H1 (cell line): ENCODE data around the gene FBXW2. TPM values are rescaled to one million over a fixed set of nuclear protein-coding genes. Genes with fewer than 3 reads are reported as not detected.

Source experiments
- CTCF ChIA-PET: fragments of 300-600 bp; sonication (Branson Sonifier 250); formaldehyde crosslinking; loops from one replicate; lab custom pipeline; 2021; ENCODE audit not compliant: partially characterized antibody; lab: Charles Lee
- POLR2A ChIA-PET: fragments of 300-600 bp; sonication (Branson Sonifier 250); formaldehyde crosslinking; loops from one replicate; lab custom pipeline; 2021; ENCODE audit warnings: inconsistent platforms; ENCODE audit not compliant: partially characterized antibody; lab: Charles Lee
- DNase-seq, 2 experiments: peaks; one replicate each; pipeline versions ENCODE4 v3.0.0 to v3.0.0-alpha.2; 2010 to 2022; ENCODE audit warnings: low spot score in 2 of 2, low read depth in 1 of 2, mixed read lengths in 1 of 2
- FAIRE-seq: peaks from 2 replicates; lab custom pipeline; 2011; peaks lifted over from hg19 to GRCh38; lab: Jason Lieb, UNC
- H2AFZ ChIP-seq: 2 replicates; pipeline ENCODE4 v1.8.1; 2012; ENCODE audit warnings: low read length, inconsistent platforms
- H2AK5ac ChIP-seq: 2 replicates; pipeline ENCODE4 v1.6.1; 2013; ENCODE audit warnings: low read depth, low read length
- H2BK120ac ChIP-seq: replicated peaks from 2 replicates; pipeline ENCODE3; 2013; ENCODE audit warnings: low read depth, low read length, inconsistent platforms
- H2BK12ac ChIP-seq: 2 replicates; pipeline ENCODE4 v1.6.1; 2013; ENCODE audit warnings: low read depth, low read length
- H2BK15ac ChIP-seq: 2 replicates; pipeline ENCODE4 v1.6.1; 2013; ENCODE audit warnings: low read length
- H2BK20ac ChIP-seq: 2 replicates; pipeline ENCODE4 v1.6.1; 2013; ENCODE audit warnings: low read length
- H2BK5ac ChIP-seq: 2 replicates; pipeline ENCODE4 v1.6.1; 2013; ENCODE audit warnings: low read depth, low read length
- H3K14ac ChIP-seq: 2 replicates; pipeline ENCODE4 v1.6.1; 2013; ENCODE audit warnings: inconsistent platforms; ENCODE audit not compliant: insufficient read length
- H3K18ac ChIP-seq: 2 replicates; pipeline ENCODE4 v1.6.1; 2013; ENCODE audit warnings: low read length; ENCODE audit errors: extremely low read depth
- H3K23ac ChIP-seq: 2 replicates; pipeline ENCODE4 v1.6.1; 2013; ENCODE audit warnings: inconsistent platforms; ENCODE audit not compliant: insufficient read length
- H3K23me2 ChIP-seq: 2 replicates; pipeline ENCODE4 v1.6.1; 2013; ENCODE audit warnings: low read depth, low read length
- H3K27ac ChIP-seq: 2 replicates; pipeline ENCODE4 v1.6.1; 2011; ENCODE audit warnings: low read depth, low read length, inconsistent platforms
- H3K27me3 ChIP-seq, 4 experiments: replicated peaks in 1 of 4; 1 replicate in 1 of 4; 2 replicates in 3 of 4; pipeline versions ENCODE4 v1.6.1 to v1.8.1; 2011 to 2013; ENCODE audit warnings: low read length in 3 of 4, mild to moderate bottlenecking in 3 of 4, inconsistent platforms in 2 of 4, mixed read lengths in 2 of 4, moderate library complexity in 1 of 4; ENCODE audit not compliant: control insufficient read depth in 3 of 4, insufficient read depth in 3 of 4; ENCODE audit errors: extremely low read depth in 1 of 4
- H3K36me3 ChIP-seq, 4 experiments: 2 replicates each; pipeline versions ENCODE4 v1.6.1 to v1.8.1; 2011 to 2013; ENCODE audit warnings: mild to moderate bottlenecking in 4 of 4, low read length in 3 of 4, moderate library complexity in 2 of 4, control low read depth in 1 of 4, inconsistent platforms in 1 of 4; ENCODE audit not compliant: insufficient read depth in 4 of 4, control insufficient read depth in 2 of 4
- H3K4ac ChIP-seq: replicated peaks from 2 replicates; pipeline ENCODE3; 2013; ENCODE audit warnings: low read length, low read depth, mixed read lengths, inconsistent platforms; ENCODE audit not compliant: insufficient read length
- H3K4me1 ChIP-seq, 4 experiments: replicated peaks in 1 of 4; 1 replicate in 1 of 4; 2 replicates in 3 of 4; pipeline versions ENCODE4 v1.6.1 to v1.8.1; 2011 to 2013; ENCODE audit warnings: low read length in 3 of 4, inconsistent platforms in 2 of 4, mixed read lengths in 1 of 4; ENCODE audit not compliant: insufficient read depth in 4 of 4, control insufficient read depth in 3 of 4
- H3K4me2 ChIP-seq, 2 experiments: 2 replicates each; pipeline versions ENCODE4 v1.6.1 to v1.8.1; 2011 to 2013; ENCODE audit warnings: low read depth in 2 of 2, low read length in 2 of 2, control low read depth in 1 of 2, inconsistent platforms in 1 of 2, mild to moderate bottlenecking in 1 of 2; ENCODE audit not compliant: insufficient read depth in 1 of 2
- H3K4me3 ChIP-seq, 4 experiments: fragments of 200-600, 300-600 bp in 1 of 4; sonication (generic), shearing (Covaris generic), sonication (Bioruptor Twin) in 1 of 4; 2 replicates each; pipeline versions ENCODE4 v1.5.1 to v1.8.1; 2011 to 2016; ENCODE audit warnings: low read length in 4 of 4, low read depth in 3 of 4, control low read depth in 2 of 4, inconsistent platforms in 2 of 4, mild to moderate bottlenecking in 2 of 4, mixed read lengths in 1 of 4, moderate library complexity in 1 of 4; ENCODE audit not compliant: insufficient read depth in 2 of 4; ENCODE audit errors: extremely low read depth in 1 of 4
- H3K56ac ChIP-seq: replicated peaks from 2 replicates; pipeline ENCODE3; 2013; ENCODE audit warnings: low read depth, mild to moderate bottlenecking, mixed read lengths, low read length, inconsistent platforms; ENCODE audit not compliant: insufficient read length
- H3K79me1 ChIP-seq: 2 replicates; pipeline ENCODE4 v1.6.1; 2013; ENCODE audit warnings: low read depth, low read length, control low read depth
- H3K79me2 ChIP-seq, 2 experiments: 2 replicates each; pipeline versions ENCODE4 v1.6.1 to v1.8.1; 2012 to 2013; ENCODE audit warnings: low read length in 2 of 2, mild to moderate bottlenecking in 2 of 2, inconsistent platforms in 1 of 2; ENCODE audit not compliant: insufficient read depth in 2 of 2, control insufficient read depth in 1 of 2
- H3K9ac ChIP-seq, 4 experiments: replicated peaks in 1 of 4; 1 replicate in 1 of 4; 2 replicates in 3 of 4; pipeline versions ENCODE4 v1.6.1 to v1.8.1; 2011 to 2013; ENCODE audit warnings: low read depth in 3 of 4, low read length in 3 of 4, control low read depth in 2 of 4, mild to moderate bottlenecking in 2 of 4, moderate library complexity in 2 of 4, inconsistent platforms in 1 of 4; ENCODE audit errors: extremely low read depth in 1 of 4
- H3K9me3 ChIP-seq, 2 experiments: 2 replicates each; pipeline versions ENCODE4 v1.6.1 to v1.8.1; 2012 to 2013; ENCODE audit warnings: mild to moderate bottlenecking in 2 of 2, moderate library complexity in 2 of 2, control low read depth in 1 of 2, inconsistent platforms in 1 of 2, low read depth in 1 of 2, low read length in 1 of 2, mixed read lengths in 1 of 2; ENCODE audit not compliant: insufficient read depth in 2 of 2
- H4K20me1 ChIP-seq, 2 experiments: replicated peaks in 1 of 2; 2 replicates each; pipeline versions ENCODE3 to v1.8.1; 2011 to 2013; ENCODE audit warnings: inconsistent platforms in 2 of 2, low read length in 2 of 2, mild to moderate bottlenecking in 1 of 2; ENCODE audit not compliant: insufficient read depth in 2 of 2, control insufficient read depth in 1 of 2
- H4K5ac ChIP-seq: 2 replicates; pipeline ENCODE4 v1.6.1; 2013; ENCODE audit warnings: low read length, low read depth, mixed read lengths, inconsistent platforms; ENCODE audit not compliant: insufficient read length
- H4K8ac ChIP-seq: 2 replicates; pipeline ENCODE4 v1.8.0; 2013; ENCODE audit warnings: mild to moderate bottlenecking, moderate library complexity, low read length, inconsistent platforms; ENCODE audit not compliant: insufficient read depth; ENCODE audit errors: extremely low read depth
- H4K91ac ChIP-seq: replicated peaks from 2 replicates; pipeline ENCODE3; 2013; ENCODE audit warnings: low read length, mixed read lengths, inconsistent platforms; ENCODE audit not compliant: insufficient read length
- CEBPB ChIP-seq: IDR thresholded peaks from 2 replicates; pipeline ENCODE4 v1.6.1; 2012; ENCODE audit warnings: low read depth, low read length
- EGR1 ChIP-seq: IDR thresholded peaks from 2 replicates; pipeline ENCODE4 v1.6.1; 2011; ENCODE audit warnings: low read depth, low read length, borderline replicate concordance
- GABPA ChIP-seq: IDR thresholded peaks from 2 replicates; pipeline ENCODE4 v1.6.1; 2011; ENCODE audit warnings: mild to moderate bottlenecking, low read length, moderate library complexity, borderline replicate concordance; ENCODE audit not compliant: insufficient read depth
- GTF2F1 ChIP-seq: IDR thresholded peaks from 2 replicates; pipeline ENCODE4 v1.6.1; 2012; ENCODE audit warnings: low read depth, low read length, improper control_type of control experiment, borderline replicate concordance
- HDAC6 ChIP-seq: IDR thresholded peaks from one replicate; pipeline ENCODE4 v1.7.1; 2012; ENCODE audit warnings: low read depth, mild to moderate bottlenecking, inconsistent platforms, low read length, moderate library complexity
- KDM5A ChIP-seq: fragments of 200-600 bp; IDR thresholded peaks from 2 replicates; pipeline ENCODE4 v1.7.1; 2012; ENCODE audit warnings: mild to moderate bottlenecking, low read length, inconsistent platforms, mixed read lengths
- NANOG ChIP-seq: IDR thresholded peaks from 2 replicates; pipeline ENCODE4 v1.6.1; 2011; ENCODE audit warnings: low read length, low read depth, mild to moderate bottlenecking, inconsistent platforms; ENCODE audit not compliant: insufficient read depth, poor library complexity, severe bottlenecking
- RFX5 ChIP-seq: IDR thresholded peaks from 2 replicates; pipeline ENCODE4 v1.6.1; 2011; ENCODE audit warnings: low read depth, low read length, improper control_type of control experiment, borderline replicate concordance
- RNF2 ChIP-seq: fragments of 200-900, 300-1000 bp; sonication (generic); IDR thresholded peaks from 2 replicates; pipeline ENCODE4 v1.7.1; 2016; ENCODE audit warnings: borderline replicate concordance, low read depth, mild to moderate bottlenecking, antibody characterized with exemption, low read length; ENCODE audit not compliant: poor library complexity, severe bottlenecking; ENCODE audit errors: missing control alignments
- SAP30 ChIP-seq: fragments of 300-600 bp; sonication (generic); IDR thresholded peaks from 2 replicates; pipeline ENCODE4 v1.7.1; 2012; ENCODE audit warnings: low read length, moderate library complexity, mild to moderate bottlenecking, inconsistent platforms; ENCODE audit not compliant: insufficient read depth, insufficient replicate concordance
- SIN3A ChIP-seq, 2 experiments: IDR thresholded peaks in 1 of 2; conservative IDR thresholded peaks in 1 of 2; 2 replicates each; pipeline ENCODE4 v1.6.1; 2011 to 2012; ENCODE audit warnings: low read length in 2 of 2, improper control_type of control experiment in 1 of 2, low read depth in 1 of 2, mild to moderate bottlenecking in 1 of 2
- SP4 ChIP-seq: IDR thresholded peaks from 2 replicates; pipeline ENCODE4 v1.6.1; 2012; ENCODE audit warnings: low read length, inconsistent platforms
- TAF7 ChIP-seq: optimal IDR thresholded peaks from 2 replicates; pipeline ENCODE3; 2011; ENCODE audit warnings: low read depth, mild to moderate bottlenecking, inconsistent platforms, low read length, moderate library complexity, borderline replicate concordance
- WGBS, 2 experiments: shearing (Covaris generic) in 1 of 2; methylation state at CpG; one replicate each; pipeline versions ENCODE4 v1.1.6 to v1.1.7; 2013 to 2015; ENCODE audit warnings: low lambda C conversion rate in 2 of 2, mixed read lengths in 2 of 2, inconsistent platforms in 1 of 2, low coverage in 1 of 2, missing lambda C conversion rate in 1 of 2; ENCODE audit not compliant: insufficient replicate concordance in 2 of 2, insufficient coverage in 1 of 2, insufficient read length in 1 of 2; ENCODE audit errors: extremely low coverage in 1 of 2, missing lambda C conversion rate in 1 of 2; 5-methylcytosine and 5-hydroxymethylcytosine counted together
- polyA plus RNA-seq, 7 experiments: library from polyadenylated mRNA; depleted of rRNA in 3 of 7; stranded (reverse) in 5 of 7; unstranded in 2 of 7; fragments of >200 nt in 5 of 7; fragments of 200-250 nt in 2 of 7; gene quantifications; 1 replicate in 5 of 7; 2 replicates in 1 of 7; 4 replicates in 1 of 7; pipeline versions ENCODE4 v1.2.1 to v1.2.3, GENCODE V29; 2011 to 2013; ENCODE audit warnings: missing spikeins in 2 of 7, mixed read lengths in 2 of 7
- total RNA-seq: library from RNA; stranded (reverse); fragmentation: NEBNext Ultra II Directional; extraction: Animal tissue kit (Norgen Biotek cat#: 25700); gene quantifications from 2 replicates; pipeline ENCODE4 v1.2.1, GENCODE V29; 2021

Gene FBXW2
- total and polyA plus RNA-seq, 2 of the 8 experiments (the other 6 are each of a cell fraction or from before 2014, with no cell fraction given): 19.2 to 65.3 TPM

- Histone ChIP-seq H3K56ac (no peak overlapping the region), H3K27me3 (no peaks in the 10 kb centered on the region), H3K23ac (no peak overlapping the region), H3K18ac (no peak overlapping the region), H3K79me2 (no peaks in the 10 kb centered on the region), H3K4me2 (no peak overlapping the region), H3K9ac (no peak overlapping the region), H4K20me1 (no peaks in the 10 kb centered on the region), H3K9me3 (no peaks in the 10 kb centered on the region), H4K8ac (no peak overlapping the region), H3K23me2 (no peaks in the 10 kb centered on the region), H3K4ac (no peak overlapping the region), H3K27ac (no peak overlapping the region), H2AK5ac (no peak overlapping the region), H3K79me1 (0 out of 2 replicates have a peak, but pooled peaks cover 3% of the 10 kb centered on the region), H2BK15ac (no peak overlapping the region), H2BK20ac (no peak overlapping the region), H3K14ac (no peak overlapping the region), H3K4me3 (no peak overlapping the region), H2AFZ (no peak overlapping the region), H4K91ac (no peak overlapping the region), H2BK120ac (no peak overlapping the region), H2BK12ac (no peak overlapping the region), H2BK5ac (no peak overlapping the region), H4K5ac (no peak overlapping the region), H3K4me1 (no peaks in the 10 kb centered on the region), H3K36me3 (peaks cover 6 to 63% (median 30%) of the 10 kb centered on the region in 4 experiments; a peak in 7 of 8 replicates)
- 92% methylated on average over 4 of the region's 4 CpGs; no CpG with 5 or more reads in 1 of the 2 experiments for WGBS, 2 experiments
- FAIRE-seq (no peak), DNase-seq (no peak)
- ChIA-PET POLR2A (interaction anchor here (1.1 to 4.2 kb wide), 3 partner anchors 11 to 18 kb away, joined by 4 to 19 read pairs (median 6); partner anchors contain the start of gene FBXW2), CTCF (interaction anchor here (0.5 to 2.3 kb wide), 3 partner anchors 13 to 234 kb away, joined by 3 to 8 read pairs (median 4); no protein-coding TSS in a partner anchor)
- no peak for TF ChIP-seq RNF2
- no peak for TF ChIP-seq NANOG
- TF ChIP-seq SIN3A (conservative IDR thresholded peaks at IDR 0.05 in 1 of 2, IDR thresholded peaks at IDR 0.05 in 1 of 2; ENCODE audit: low read depth in 1 of 2, low read length in 2 of 2): no peak
- no peak for TF ChIP-seq HDAC6
- no peak for TF ChIP-seq GTF2F1
- TF ChIP-seq EGR1: no peak
- no peak for TF ChIP-seq RFX5
- no peak for TF ChIP-seq CEBPB
- no peak for TF ChIP-seq SP4
- no peak for TF ChIP-seq GABPA
- no peak for TF ChIP-seq SAP30
- TF ChIP-seq KDM5A: no peak
- no peak for TF ChIP-seq TAF7
Measured at GRCh38 chr9:120774719-120775118, 18.5 kb downstream of the FBXW2 start.
